ENCODE measurements around the gene LSAMP.
A peak's percentile ranks its signal among the peaks of the same experiment; 100 is the strongest.
"Not testable (repeated sequence)": the region's sequence is repeated elsewhere in the genome, so short reads cannot be mapped to it uniquely, and the experiment has no call there.

The LSAMP gene

GRCh38 chr3:115783938-115784738 lies 661.1 kb downstream of the LSAMP start:
- peak; percentile 50 for DNase-seq (ENCODE audit: low read depth)
- in situ Hi-C loops (cut with HindIII; ENCODE audit: low sequenced_read_pairs): no loop called here
- TF ChIP-seq CTCF (IDR thresholded peaks at IDR 0.05; ENCODE audit: low read depth, low read length, missing control alignments): peak; percentile 98
- peak overlapping the region; percentile 58 for H3K4me3 ChIP-seq (ENCODE audit: low read depth, low read length)

- H3K4me3 ChIP-seq (ENCODE audit: low read depth, low read length): peak overlapping the region; percentile 58
- in situ Hi-C loops (cut with HindIII; ENCODE audit: low sequenced_read_pairs): not testable (repeated sequence)
Observed at GRCh38 chr3:115783426-115783825, 661.9 kb downstream of the LSAMP start.

GRCh38 chr3:115779011-115779410 lies 666.3 kb downstream of the LSAMP start:
- in situ Hi-C loops (cut with HindIII; ENCODE audit: low sequenced_read_pairs): no loop called here
- DNase-seq (ENCODE audit: low read depth): no peak
- no peak for TF ChIP-seq CTCF (IDR thresholded peaks at IDR 0.05; ENCODE audit: low read depth, low read length, missing control alignments)
- H3K4me3 ChIP-seq (ENCODE audit: low read depth, low read length): no peak overlapping the region

More at GRCh38 chr3:115783426-115783825, 661.9 kb downstream of the LSAMP start:
- DNase-seq (ENCODE audit: low read depth): not testable (repeated sequence)

GRCh38 chr3:115772951-115773350 lies 672.3 kb downstream of the LSAMP start:
- DNase-seq (ENCODE audit: low read depth): no peak
- in situ Hi-C loops (cut with HindIII; ENCODE audit: low sequenced_read_pairs): no loop called here
- H3K4me3 ChIP-seq (ENCODE audit: low read depth, low read length): no peak overlapping the region
- TF ChIP-seq CTCF (IDR thresholded peaks at IDR 0.05; ENCODE audit: low read depth, low read length, missing control alignments): no peak

- TF ChIP-seq CTCF (IDR thresholded peaks at IDR 0.05; ENCODE audit: low read depth, low read length, missing control alignments): no peak
- in situ Hi-C loops (cut with HindIII; ENCODE audit: low sequenced_read_pairs): loop anchor here (10.0 kb wide), 1 partner anchor 554 kb away; no protein-coding TSS in a partner anchor
- DNase-seq (ENCODE audit: low read depth): no peak
- no peak overlapping the region for H3K4me3 ChIP-seq (ENCODE audit: low read depth, low read length)
Observed at GRCh38 chr3:115768661-115769060, 676.6 kb downstream of the LSAMP start.

- in situ Hi-C loops (cut with HindIII; ENCODE audit: low sequenced_read_pairs): loop anchor here (10.0 kb wide), 1 partner anchor 552 kb away; no protein-coding TSS in a partner anchor
- no peak overlapping the region for H3K4me3 ChIP-seq (ENCODE audit: low read depth, low read length)
- TF ChIP-seq CTCF (IDR thresholded peaks at IDR 0.05; ENCODE audit: low read depth, low read length, missing control alignments): no peak
- DNase-seq (ENCODE audit: low read depth): peak; percentile 49
Observed at GRCh38 chr3:115766587-115767482, 678.5 kb downstream of the LSAMP start.
